Right lobe of liver (tissue), 6 donors: ENCODE measurements around the gene OR5T3. TPM values are rescaled to one million over a fixed set of nuclear protein-coding genes. Genes with fewer than 3 reads are reported as not detected.

Experiments used
- ATAC-seq, 4 donors: fragments of 200-7000 bp; cut with Tn5 transposase; one replicate each; pipeline ENCODE4 v1.9.1; 2020; ENCODE audit warnings: mild to moderate bottlenecking in 4 of 4, moderate library complexity in 4 of 4
- DNase-seq, 3 donors: peaks; one replicate each; pipeline ENCODE4 v3.0.0-alpha.2; 2020
- H3K27ac ChIP-seq, 3 donors: fragments of 200-600 bp; one replicate each; pipeline ENCODE4 v1.8.0; 2022
- H3K27me3 ChIP-seq, 2 donors: fragments of 200-600 bp; one replicate each; pipeline ENCODE4 v1.8.0; 2022
- H3K36me3 ChIP-seq, 4 donors: fragments of 200-600 bp; sonication (generic) in 1 of 4; one replicate each; pipeline versions ENCODE4 v1.5.1 to v1.8.0; 2017 to 2022; ENCODE audit warnings: control low read depth in 1 of 4
- H3K4me1 ChIP-seq, 4 donors: fragments of 200-600 bp; sonication (generic) in 1 of 4; one replicate each; pipeline versions ENCODE4 v1.5.1 to v1.8.0; 2017 to 2022; ENCODE audit warnings: control low read depth in 1 of 4
- H3K4me3 ChIP-seq, 3 donors: fragments of 200-600 bp; one replicate each; pipeline ENCODE4 v1.8.0; 2022
- H3K9me3 ChIP-seq, 4 donors: fragments of 200-600 bp; sonication (generic) in 1 of 4; one replicate each; pipeline versions ENCODE4 v1.5.1 to v1.8.0; 2017 to 2022; ENCODE audit warnings: control low read depth in 1 of 4
- CTCF ChIP-seq, 4 donors: fragments of 200-600 bp in 3 of 4; fragments of 450-650 bp in 1 of 4; IDR thresholded peaks; one replicate each; pipeline versions ENCODE4 v1.5.1 to v1.8.0; 2016 to 2022; ENCODE audit warnings: antibody characterized with exemption in 4 of 4, mild to moderate bottlenecking in 2 of 4
- POLR2A ChIP-seq: fragments of 450-650 bp; IDR thresholded peaks from one replicate; pipeline ENCODE4 v1.6.1; 2017; ENCODE audit warnings: antibody characterized with exemption, mild to moderate bottlenecking
- WGBS: methylation state at CpG from one replicate; pipeline ENCODE4 v1.1.6; 2018; ENCODE audit warnings: low coverage, low lambda C conversion rate; ENCODE audit not compliant: insufficient coverage; ENCODE audit errors: missing lambda C conversion rate; 5-methylcytosine and 5-hydroxymethylcytosine counted together
- intact Hi-C, 2 donors: fragments of 100-400 bp; cut with DNase I; formaldehyde crosslinking; loops; one replicate each; pipeline versions ENCODE4 v1.11.2 to v1.14.1; 2022
- total RNA-seq, 6 experiments: library from RNA; depleted of rRNA in 2 of 6; stranded (reverse); fragments of >200 nt in 2 of 6; fragmentation: NEBNext Ultra II Directional in 3 of 6; extraction: Animal tissue kit (Norgen Biotek cat#: 25700) in 3 of 6; gene quantifications; one replicate each; pipeline versions ENCODE4 v1.1.0 to v1.2.4, GENCODE V29; 2016 to 2023
- donor health status: DM: no; HTN: yes; CAD: no.
- donor health status: DM: no; HTN: no; CAD: no.
- donor health status: DM: no; HTN: no; CAD: no.
- donor health status: DM: no; HTN: yes; CAD: no.
- donor health status: DM: no; HTN: yes; CAD: no.

The OR5T3 gene
- total RNA-seq, 6 experiments from 2014 or later: not detected

- H3K9me3 ChIP-seq: no peaks in the 10 kb centered on the region
- no peak overlapping the region for H3K4me3 ChIP-seq
- H3K4me1 ChIP-seq: no peaks in the 10 kb centered on the region
- no peak for TF ChIP-seq CTCF (IDR thresholded peaks at IDR 0.05)
- no peak for TF ChIP-seq POLR2A
- intact Hi-C loops: no loop called here
- no peaks in the 10 kb centered on the region for H3K27me3 ChIP-seq
- H3K36me3 ChIP-seq: no peaks in the 10 kb centered on the region
- DNase-seq (no peak), ATAC-seq (no peak)
- 44% methylated on average over 3 of the region's 3 CpGs for WGBS
- no peak overlapping the region for H3K27ac ChIP-seq
Measured at GRCh38 chr11:56271092-56271491, 19.0 kb downstream of the OR5T3 start.

- Histone ChIP-seq H3K36me3 (no peaks in the 10 kb centered on the region), H3K4me1 (no peaks in the 10 kb centered on the region), H3K9me3 (no peaks in the 10 kb centered on the region), H3K27me3 (no peaks in the 10 kb centered on the region), H3K4me3 (no peak within 1 kb of the TSS), H3K27ac (no peak within 1 kb of the TSS)
- intact Hi-C loops: no loop called here
- DNase-seq (no peak), ATAC-seq (no peak)
- no peak for TF ChIP-seq CTCF (IDR thresholded peaks at IDR 0.05)
- no peak for TF ChIP-seq POLR2A
Measured at GRCh38 chr11:56273854-56274253, 21.8 kb downstream of the OR5T3 start, which contains the start of gene OR5T1. OR5T1 (plus strand) TSS chr11:56274154; CDS start chr11:56275639, 1,485 bp downstream.

GRCh38 chr11:56292154-56292553 is 40.1 kb downstream of the OR5T3 start, which contains the start of gene OR8H1:
OR8H1 (minus strand) TSS chr11:56292254; CDS start chr11:56291062, 1,192 bp downstream.
- 21% methylated on average over 2 of the region's 2 CpGs for WGBS
- no peaks in the 10 kb centered on the region for H3K9me3 ChIP-seq
- H3K36me3 ChIP-seq: no peaks in the 10 kb centered on the region
- ATAC-seq (no peak), DNase-seq (no peak)
- no peaks in the 10 kb centered on the region for H3K4me1 ChIP-seq
- H3K27ac ChIP-seq: no peak within 1 kb of the TSS
- H3K27me3 ChIP-seq: no peaks in the 10 kb centered on the region
- TF ChIP-seq POLR2A: no peak
- TF ChIP-seq CTCF (IDR thresholded peaks at IDR 0.05): no peak
- no peak within 1 kb of the TSS for H3K4me3 ChIP-seq
- intact Hi-C loops: no loop called here

- 62% methylated on average over 4 of the region's 4 CpGs for WGBS
- Histone ChIP-seq H3K27me3 (no peaks in the 10 kb centered on the region), H3K4me1 (no peaks in the 10 kb centered on the region), H3K27ac (no peak overlapping the region), H3K9me3 (no peaks in the 10 kb centered on the region), H3K36me3 (no peaks in the 10 kb centered on the region), H3K4me3 (no peak overlapping the region)
- DNase-seq (no peak), ATAC-seq (no peak)
- TF ChIP-seq CTCF (IDR thresholded peaks at IDR 0.05): no peak
- TF ChIP-seq POLR2A: no peak
- intact Hi-C loops: no loop called here
Measured at GRCh38 chr11:56296898-56297297, 44.8 kb downstream of the OR5T3 start.

Other genes with a start within 250 kb of the OR5T3 start
- not detected for gene OR5AS1, start 224.6 kb upstream of the OR5T3 start, total RNA-seq
- gene OR8I2, start 158.9 kb upstream of the OR5T3 start, total RNA-seq: not detected
- not detected for gene OR8H2, start 148.6 kb upstream of the OR5T3 start, total RNA-seq
- not detected for gene OR8H3, start 129.9 kb upstream of the OR5T3 start, total RNA-seq
- not detected for gene OR8J3, start 112.1 kb upstream of the OR5T3 start, total RNA-seq
- gene OR8K5, start 91.9 kb upstream of the OR5T3 start, total RNA-seq: not detected
- not detected for gene OR5J2, start 75.6 kb upstream of the OR5T3 start, total RNA-seq
- not detected for gene OR5T2, start 18.0 kb upstream of the OR5T3 start, total RNA-seq
- gene OR5T1, start 21.9 kb downstream of the OR5T3 start, total RNA-seq: not detected
- gene OR8H1, start 40.0 kb downstream of the OR5T3 start, total RNA-seq: not detected
- gene OR8K3, start 62.9 kb downstream of the OR5T3 start, total RNA-seq: not detected
- gene OR8K1, start 93.8 kb downstream of the OR5T3 start, total RNA-seq: not detected
- gene OR8J1, start 102.0 kb downstream of the OR5T3 start, total RNA-seq: not detected
- gene OR8U1, start 123.4 kb downstream of the OR5T3 start, total RNA-seq: not detected
- gene OR5AL1, start 160.4 kb downstream of the OR5T3 start, total RNA-seq: not detected
- not detected for gene OR5M3, start 221.1 kb downstream of the OR5T3 start, total RNA-seq
- not detected for gene OR5M8, start 239.1 kb downstream of the OR5T3 start, total RNA-seq